DMS 273 (cell line): ENCODE results near the gene CRX.
"Not testable (repeated sequence)": the region's sequence is repeated elsewhere in the genome, so short reads cannot be mapped to it uniquely, and the experiment has no call there.

Source experiments
- DNase-seq: peaks from one replicate; lab custom pipeline; 2025; ENCODE audit not compliant: unreplicated experiment; lab: John Stamatoyannopoulos, UW

CRX gene

DNA sequence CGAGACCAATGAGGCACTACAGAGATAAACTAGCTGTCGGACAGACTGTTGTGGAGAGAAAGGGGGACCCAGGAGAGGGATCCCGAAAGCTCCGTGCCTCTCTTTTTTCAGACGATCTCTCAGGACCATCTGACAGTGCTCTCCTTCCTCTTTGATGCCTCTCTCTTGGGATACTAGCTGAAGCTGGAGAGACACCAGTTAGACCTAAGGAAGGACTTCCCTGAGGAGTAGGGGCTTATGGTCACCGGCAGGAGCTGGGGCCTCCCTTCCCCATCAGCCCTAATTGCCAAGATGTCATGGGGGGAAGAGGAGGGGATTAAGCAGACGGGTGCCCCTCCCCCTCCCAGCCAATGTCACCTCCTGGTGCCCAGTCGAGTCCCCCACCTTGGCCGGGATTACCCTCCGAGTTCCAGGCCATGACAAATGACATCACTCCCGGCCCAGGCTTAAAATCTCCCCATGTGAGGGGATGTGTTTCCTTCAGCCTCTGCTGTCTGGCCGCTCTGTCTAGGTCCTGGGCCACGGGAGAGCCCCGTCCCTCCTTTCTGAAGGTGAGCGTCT is at the start of gene CRX:
CRX (plus strand) TSS at position 478 of the 561 bp plus-strand sequence. CDS start 12,507 bp downstream, outside the sequence.
- no peak for DNase-seq

DNA sequence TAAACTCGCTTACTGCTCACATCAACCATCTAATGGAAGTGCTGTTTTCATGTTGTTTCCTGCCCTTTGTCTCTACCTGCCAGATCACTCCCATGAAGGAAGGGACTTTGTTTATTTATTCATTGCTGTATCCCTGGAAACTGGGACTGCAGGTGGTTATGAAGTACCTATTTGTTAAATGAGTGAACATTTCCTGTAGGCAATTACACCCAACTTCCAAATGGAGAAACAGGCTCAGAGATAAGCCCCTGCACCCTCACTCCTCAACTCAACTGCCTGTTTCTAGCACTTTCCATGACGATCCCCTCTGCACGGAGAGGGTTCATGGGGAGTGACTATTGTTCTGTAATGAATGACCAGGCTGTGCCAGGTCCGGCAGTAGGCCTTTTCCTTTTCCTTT is 45.2 kb upstream of the CRX start:
- DNase-seq, result no peak

DNA sequence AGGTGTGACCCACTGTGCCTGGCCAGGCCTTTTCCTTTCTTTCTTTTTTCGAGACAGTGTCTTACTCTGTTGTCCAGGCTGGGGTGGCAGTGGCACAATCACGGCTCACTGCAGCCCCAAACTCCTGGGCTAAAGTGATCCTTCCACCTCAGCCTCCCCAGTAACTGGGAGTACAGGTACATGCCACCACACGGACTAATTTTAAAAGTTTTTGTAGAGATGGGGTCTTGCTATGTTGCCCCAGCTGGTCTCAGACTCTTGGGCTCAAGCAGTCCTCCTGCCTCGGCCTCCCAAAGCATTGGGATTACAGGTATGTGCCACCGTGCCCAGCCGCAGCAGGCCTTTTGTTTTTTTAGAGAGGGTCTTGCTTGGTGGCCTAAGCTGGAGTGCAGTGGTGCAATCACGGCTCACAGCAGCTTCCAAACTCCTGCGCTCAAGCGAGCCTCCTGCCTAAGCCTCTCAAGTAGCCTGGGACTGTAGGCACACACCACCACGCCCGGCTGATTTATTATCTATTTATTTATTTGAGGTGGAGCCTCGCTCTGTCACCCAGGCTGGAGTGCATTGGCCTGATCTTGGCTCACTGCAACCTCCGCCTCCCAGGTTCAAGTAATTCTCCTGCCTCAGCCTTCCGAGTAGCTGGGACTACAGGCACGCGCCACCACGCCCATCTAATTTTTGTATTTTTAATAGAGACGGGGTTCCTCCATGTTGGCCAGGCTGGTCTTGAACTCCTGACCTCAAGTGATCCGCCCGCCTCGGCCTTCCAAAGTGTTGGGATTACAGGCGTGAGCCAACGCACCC is 44.3 kb upstream of the CRX start:
- not testable (repeated sequence) for DNase-seq

DNA sequence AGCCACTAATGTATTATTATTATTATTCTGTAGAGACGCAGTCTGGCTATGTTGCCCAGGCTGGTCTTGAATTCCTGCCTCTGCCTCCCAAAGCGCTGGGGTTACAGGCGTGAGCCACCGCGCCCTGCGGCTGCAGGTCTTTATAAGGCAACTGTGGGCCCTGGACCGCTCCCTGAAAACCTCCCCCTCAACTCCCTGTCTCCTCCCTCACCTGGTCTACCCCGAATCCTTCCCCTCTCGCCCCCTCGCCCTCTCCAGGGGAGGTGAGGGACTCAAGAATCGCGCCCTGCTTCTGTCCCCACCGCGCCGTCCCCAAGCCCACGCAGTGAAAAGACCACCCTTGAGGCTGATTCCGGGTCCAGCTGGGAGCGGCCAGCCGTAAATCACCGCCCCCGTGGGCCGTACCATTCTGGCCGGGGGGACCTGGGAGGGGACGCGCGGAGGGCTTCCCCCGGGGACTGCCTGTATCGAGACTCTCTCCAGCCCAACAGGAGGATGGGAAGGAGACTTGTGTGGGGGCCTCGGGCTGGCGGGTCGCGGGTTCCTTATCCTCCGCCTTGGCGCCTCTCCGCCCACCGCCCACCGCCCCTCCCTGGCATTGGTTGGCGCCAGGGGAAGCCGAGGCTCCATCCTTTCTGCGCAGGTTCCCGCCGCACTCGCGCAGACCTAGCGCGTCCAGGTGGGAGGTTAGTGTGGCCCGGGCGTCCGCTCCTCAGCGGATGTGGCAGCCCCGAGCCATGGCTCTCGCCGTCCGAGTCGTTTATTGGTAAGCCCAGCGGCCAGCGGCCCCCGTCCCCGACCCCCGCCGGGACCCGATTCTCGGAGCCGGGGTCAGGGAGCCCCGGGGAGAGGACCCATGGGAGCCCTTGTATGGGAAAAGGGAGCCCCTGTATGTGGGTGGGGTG is 43.4 kb upstream of the CRX start, which contains the start of gene SELENOW:
SELENOW (plus strand) TSS at position 655 of the 905 bp plus-strand sequence; CDS start at position 738, 83 bp downstream.
- DNase-seq, result peak; percentile 89

DNA sequence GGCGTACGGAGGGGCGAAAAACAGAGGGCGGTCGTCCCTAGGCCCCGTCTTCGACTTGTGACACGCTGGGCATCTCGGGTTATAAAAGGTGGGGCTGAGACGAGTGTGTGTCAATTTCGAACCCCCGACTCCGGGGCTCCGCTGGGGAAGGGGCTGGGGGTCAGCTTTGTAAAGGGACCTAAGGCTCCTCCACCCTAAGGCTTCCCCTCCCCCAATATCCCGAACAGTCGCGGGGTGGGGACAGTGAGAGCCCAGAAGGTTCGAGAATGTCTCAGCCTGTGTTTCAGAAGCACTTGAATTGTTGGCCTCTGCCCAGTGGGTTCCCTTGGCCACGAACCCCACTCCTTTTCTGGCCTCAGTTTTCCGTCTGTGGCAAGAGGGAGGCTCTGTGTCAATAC is 42.8 kb upstream of the CRX start:
- DNase-seq, result no peak

DNA sequence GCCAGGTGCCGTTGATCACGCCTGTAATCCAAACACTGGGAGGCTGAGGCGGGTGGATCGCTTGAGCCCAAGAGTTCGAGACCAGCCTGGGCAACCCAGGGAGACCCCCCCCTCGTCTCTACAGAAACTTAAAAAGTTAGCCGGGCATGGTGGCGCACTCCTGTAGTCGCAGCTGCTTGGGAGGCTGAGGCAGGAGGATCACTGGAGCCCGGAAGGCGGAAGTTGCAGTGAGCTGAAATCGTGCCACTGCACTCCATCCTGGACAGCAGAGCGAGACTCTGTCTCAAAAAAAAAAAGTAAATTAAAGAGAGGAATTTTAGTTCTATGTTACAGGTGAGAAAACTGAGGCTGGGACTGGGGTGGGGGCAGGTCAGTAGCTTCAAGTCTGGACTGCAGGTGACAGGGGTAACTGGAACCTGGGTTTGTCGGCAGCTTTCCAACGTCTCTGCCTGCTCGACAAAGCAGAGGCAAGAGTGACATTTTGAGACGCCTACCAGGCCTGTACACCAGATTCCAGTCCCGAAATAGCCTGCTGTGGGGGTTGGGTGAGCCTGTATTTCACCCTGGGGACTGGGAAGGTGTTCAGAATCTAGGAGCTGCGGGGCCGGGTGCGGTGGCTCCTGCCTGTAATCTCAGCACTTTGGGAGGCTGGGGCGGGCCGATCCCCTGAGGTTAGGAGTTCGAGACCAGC is 42.1 kb upstream of the CRX start:
- DNase-seq, result no peak

DNA sequence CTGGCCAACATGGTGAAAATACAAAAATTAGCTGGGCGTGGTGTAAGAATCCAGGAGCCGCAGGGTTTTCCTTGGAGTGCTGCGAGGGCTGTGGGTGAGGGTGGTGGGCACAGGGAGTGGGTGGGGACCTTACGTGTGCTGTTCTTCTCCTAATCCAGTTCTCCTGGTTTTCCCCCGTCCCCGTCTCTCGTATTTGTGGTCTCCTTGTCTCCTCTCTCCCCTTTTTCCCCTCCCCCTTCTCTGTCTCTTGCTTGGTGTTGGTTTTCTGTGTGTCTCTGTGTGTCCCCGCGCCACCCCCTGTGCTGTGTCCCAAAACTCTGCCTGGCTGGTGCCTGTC is 41.6 kb upstream of the CRX start:
- DNase-seq, result no peak

DNA sequence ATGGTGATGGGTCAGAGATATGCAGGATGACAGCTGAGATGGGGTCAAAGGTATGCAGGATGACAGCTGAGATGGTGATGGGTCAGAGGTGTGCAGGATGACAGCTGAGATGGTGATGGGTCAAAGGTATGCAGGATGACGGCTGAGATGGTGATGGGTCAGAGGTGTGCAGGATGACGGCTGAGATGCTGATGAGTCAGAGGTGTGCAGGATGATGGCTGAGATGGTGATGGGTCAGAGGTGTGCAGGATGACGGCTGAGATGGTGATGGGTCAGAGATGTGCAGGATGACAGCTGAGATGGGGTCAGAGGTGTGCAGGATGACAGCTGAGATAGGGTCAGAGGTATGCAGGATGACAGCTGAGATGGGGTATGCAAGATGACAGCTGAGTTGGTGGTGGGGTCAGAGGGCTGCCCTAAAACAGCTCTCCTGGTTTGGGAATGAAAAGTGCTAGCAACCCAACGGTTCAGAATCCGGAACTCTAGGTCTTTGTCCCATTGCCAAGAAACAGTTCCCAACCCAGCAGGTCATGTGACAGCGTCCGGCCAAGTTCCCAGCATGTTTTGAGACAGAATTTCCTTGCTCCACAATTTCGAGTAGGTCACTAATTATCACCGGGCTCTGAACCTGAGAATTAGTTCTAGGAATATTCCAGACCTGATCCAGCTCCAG is 40.0 kb upstream of the CRX start:
- no peak for DNase-seq

DNA sequence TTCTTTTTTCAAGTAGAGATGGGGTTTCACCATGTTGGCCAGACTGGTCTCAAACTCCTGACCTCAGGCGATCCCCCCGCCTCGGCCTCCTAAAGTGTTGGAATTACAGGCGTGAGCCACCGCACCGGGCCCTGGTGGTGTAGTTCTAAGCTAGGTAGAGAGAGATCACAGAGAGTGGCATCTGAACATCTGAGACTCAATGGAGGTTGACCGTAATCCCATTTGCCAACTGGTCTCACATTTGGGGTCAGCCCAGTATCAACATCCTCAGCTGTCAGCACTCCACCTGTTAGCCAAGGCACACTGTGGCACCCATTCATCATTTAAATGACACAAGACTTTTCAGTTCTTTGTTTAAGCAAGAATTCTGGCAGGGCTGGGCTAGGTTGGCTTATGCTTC is 35.2 kb upstream of the CRX start:
- no peak for DNase-seq

DNA sequence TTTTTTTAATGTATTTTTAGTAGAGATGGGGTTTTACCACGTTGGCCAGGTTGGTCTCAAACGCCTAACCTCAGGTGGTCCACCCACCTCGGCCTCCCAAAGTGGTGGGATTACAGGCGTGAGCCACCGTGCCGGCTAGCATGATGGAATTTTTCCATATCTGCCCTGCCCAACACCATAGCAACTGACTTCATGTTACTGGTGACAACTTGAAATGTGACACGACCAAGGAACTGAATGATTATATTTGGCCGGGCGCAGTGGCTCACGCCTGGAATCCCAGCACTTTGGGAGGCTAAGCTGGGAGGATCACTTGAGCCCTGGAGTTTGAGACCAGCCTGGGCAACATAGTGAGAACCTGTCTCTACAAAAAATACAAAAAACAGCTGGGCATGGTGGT is 34.4 kb upstream of the CRX start:
- not testable (repeated sequence) for DNase-seq

DNA sequence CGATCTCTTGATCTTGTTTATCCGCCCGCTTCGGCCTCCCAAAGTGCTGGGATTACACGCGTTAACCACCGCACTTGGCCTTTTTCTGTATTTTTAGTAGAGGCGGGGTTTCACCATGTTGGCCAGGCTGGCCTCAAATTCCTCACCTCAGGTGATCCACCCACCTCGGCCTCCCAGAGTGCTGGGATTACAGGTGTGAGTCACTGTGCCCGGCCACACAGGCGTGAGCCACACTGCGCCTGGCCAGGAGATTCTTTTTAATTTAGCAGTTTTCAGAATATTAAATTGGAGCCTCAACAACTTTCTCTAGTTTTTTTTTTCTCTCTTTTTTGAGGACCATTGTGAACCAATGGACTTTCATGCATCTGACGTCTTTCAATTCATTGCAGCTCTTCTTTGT is 31.9 kb upstream of the CRX start:
- DNase-seq, result not testable (repeated sequence)

DNA sequence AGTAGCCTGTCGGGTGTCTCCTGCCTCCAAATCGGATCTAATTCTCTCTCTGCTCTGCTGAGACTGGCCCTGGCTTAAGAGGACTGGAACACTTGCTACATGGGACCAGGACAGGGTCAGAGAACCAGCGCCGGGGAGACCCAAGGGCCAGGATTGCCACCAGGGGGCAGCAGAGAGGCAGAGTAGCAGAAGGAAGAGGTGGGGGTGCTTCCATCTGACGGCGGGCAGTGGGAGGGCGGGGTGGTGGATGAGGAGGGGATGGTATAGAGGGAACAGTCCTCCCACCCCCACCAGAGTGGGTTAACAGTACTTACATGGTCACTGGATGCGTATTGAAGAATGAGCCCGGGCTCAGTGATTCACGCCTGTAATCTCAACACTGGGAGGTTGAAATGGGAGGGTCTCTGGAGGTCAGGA is 31.3 kb upstream of the CRX start:
- peak; percentile 92 for DNase-seq

DNA sequence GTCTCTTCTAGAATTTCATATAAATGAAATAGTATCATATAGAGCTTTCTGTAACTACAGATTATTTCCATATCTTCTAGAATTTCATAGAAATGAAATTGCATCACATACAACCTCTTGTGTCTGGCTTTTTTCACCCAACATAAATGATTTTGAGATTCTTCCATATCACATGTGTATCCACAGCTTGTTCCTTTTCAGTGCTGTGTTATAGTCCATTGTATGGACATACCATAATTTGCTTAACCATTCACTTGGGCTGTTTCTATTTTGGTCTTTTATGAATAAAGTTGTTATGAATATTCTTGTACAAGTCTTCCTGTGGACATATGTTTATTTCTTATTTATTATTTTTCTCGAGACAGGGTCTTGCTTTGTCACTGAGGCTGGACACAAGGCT is 29.1 kb upstream of the CRX start:
- no peak for DNase-seq

DNA sequence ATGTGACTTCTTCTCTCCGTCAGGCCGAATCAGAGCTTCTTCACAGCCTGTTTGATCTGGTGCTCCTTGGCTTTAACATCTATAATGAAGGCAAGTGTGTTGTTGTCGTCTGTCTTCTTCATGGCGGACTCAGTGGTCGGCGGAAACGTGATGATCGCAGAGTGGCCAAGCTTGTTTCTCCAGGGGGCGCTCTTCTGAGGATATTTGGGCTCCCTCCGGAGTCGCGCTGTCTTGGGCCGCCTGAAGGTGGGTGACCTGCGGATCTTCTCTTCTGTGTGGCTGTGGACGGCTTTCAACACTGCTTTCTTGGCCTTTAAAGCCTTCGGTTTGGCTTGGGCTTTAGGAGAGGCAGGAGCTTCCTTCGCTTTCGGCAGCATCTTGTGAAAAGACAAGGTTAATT is 27.2 kb upstream of the CRX start:
- no peak for DNase-seq

DNA sequence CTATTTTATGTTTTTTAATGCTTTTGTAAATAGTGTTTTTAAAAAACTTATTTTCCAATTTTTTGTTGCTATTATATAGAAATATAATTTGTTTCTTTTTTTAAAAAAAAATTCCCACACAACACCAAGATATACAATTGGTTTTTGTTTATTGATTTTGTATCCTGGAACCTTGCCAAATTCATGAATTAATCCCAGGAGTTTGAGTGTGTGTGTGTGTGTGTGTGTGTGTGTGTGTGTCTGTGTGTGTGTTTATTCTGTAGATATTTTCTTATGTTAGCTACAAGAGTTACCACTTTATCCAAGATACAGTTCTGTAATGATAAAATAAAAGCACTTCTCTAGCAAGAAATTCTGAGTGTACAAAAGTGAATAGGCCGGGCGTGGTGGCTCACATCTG is 25.0 kb upstream of the CRX start:
- no peak for DNase-seq

DNA sequence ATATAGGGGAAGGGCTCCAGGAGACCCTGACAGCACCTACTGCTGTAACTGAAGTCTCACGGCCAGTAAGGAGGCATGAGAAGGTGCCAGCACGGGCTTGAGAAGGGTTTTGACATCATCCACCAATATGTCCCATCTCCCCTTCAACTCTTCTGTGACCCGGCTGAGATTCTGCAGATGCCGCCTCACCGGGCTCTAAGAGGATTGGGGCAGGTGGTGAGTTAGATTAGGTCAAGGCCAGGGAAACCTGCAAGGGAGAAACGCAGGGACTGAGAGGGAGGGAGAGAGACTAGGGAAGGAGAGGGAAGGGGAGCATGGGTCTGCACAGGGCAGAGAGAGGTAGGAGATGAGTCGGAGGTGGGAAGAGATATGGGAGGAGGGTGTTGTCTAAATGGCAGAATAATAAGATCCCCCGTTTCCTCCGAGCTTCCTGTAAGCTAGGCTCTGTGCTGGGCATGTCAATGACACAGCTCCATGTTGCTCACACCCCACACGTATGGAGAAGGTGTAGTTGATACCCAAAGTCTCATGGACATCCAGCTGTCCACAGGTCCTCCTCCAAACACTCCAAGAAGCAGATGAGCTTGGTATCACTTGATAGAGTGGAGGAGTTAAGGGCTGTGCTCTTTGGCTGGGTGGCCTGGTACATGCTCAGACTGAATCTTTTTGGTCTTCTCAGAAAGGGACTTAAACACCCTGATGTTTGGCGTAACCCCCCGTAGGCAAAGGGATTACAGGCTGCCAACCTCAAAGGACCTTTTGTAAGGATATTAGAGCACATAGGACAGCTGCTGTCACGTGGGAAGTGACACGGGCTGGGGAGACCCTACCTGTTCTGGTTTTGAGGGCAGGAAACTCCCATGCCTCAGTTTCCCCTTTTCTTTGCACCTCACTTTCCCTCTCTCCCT is 23.5 kb upstream of the CRX start:
- no peak for DNase-seq

DNA sequence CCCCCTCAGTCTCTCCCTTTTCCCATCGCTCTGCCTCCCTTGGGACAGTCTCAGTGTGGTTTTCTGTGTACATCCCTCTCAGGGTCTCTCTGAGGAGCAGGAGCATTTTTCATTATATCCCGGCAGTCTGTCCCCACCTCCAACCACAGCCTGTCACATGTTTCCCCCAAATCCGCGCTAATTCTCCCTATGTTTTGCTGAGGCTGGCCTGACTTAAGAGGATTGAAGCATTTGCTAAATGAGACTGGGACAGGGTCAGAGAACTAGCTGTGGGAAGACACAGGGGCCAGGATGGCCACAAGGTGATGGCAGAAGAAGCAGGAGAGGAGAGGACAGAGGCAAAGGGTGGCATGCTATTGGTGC is 22.9 kb upstream of the CRX start:
- no peak for DNase-seq

DNA sequence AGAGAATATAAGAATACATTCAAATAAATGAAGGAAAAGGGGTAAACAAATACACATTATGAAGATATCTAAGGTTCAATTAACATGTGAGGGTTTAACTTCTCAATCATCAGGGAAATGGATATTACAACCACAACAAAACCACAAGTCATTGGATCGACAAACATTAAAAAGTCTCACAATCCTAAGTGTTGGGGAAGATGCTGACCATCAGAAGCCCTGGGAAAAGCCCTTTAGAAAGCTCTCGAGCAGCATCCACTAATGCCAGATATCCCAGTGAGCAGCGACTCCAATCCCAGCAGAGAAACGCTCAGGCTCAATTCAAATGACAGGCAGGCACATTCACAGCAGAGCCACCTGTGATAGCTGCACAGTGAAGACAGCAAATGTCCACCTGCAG is 20.5 kb upstream of the CRX start:
- DNase-seq, result no peak

DNA sequence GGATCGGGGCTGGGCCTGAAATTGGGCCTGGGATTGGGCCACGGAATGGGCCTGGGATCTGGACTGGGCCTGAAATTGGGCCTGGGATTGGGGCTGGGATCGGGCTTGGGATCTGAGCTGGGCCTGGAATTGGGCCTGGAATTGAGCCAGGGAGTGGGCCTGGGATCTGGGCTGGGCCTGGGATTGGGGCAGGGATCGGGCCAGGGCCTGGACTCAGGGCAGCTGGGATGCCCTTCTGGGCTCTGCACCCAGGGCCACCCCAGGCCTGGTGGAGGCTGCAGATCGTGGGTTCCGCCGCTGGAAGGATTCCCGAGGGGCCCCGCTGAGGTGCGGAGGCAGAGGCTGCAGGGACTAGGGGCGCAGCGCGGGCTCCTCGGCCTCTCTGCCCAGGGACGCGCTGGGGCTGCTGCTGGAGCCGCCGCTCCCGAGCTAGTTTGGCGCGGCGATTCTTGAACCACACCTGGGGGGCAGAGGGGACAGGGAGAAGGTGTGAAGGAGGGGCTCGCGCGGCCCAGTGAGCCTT is 19.2 kb upstream of the CRX start:
- no peak for DNase-seq
